Femur (tissue), 1 donor: ENCODE results near the gene IFITM1.
"Not testable (repeated sequence)": the region's sequence is repeated elsewhere in the genome, so short reads cannot be mapped to it uniquely, and the experiment has no call there.

ENCODE experiments used
- DNase-seq: peaks from one replicate; pipeline ENCODE4 v3.0.0-alpha.2; 2017

The IFITM1 gene

DNA sequence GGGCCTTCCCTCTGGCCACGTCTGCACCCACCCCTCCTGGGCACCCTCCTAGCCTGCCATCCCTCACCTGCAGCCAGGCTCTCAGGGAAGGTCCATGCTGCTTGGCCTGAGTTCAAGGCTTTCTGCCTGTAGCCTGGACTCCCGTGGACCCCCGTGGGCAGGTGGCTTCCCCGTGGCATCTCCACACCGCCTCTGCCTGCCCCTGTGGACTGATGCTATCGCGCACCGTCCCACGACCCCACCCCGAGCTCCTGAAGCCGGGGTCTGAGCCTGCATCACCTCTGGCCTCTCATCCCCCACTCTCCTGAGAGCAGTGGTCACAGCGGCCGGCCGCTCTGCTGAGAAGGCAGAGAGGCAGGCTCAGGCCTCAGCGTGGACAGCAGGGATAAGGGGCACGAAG lies 19.1 kb upstream of the IFITM1 start:
- no peak for DNase-seq

DNA sequence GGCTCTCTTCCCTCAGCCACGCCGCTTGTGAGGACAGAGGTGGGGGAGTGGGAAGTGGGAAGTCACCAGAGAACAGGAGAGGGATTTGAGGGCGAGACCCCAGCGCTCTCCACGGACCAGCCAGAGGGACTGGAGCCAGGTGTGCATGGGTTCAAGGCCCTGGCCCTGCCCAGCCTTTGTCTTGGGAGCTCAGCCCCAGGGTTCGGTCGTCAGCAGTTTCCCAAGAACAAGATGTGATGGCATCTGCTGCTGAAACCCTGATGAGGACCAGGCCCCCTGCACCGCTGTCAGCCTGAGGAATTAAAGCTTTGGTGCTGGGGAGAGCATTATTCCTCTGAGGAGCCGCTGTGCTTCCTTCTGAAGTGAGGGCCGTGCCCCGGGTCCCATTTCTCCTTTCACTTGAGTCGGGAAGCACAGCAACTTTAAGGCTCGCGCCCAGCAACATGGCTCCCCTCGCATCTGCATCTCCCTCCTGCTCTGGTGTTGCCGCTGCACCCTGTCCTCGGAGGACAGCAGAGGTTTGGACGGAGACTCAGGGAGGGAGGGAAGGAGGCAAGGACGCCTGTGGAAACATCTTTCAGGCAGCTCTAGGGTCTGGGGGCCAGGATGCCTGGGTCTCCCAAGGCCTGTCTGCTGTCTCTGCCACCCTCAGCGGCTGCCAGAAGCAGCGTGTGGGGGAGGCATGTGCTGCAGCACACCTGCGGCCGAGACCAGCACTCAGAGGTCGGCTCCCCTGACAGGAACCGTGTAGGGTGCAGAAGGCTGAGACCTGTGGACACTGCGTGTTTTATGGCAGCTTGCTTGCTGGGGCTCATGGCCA lies 18.3 kb upstream of the IFITM1 start:
- DNase-seq, result peak; percentile 13

DNA sequence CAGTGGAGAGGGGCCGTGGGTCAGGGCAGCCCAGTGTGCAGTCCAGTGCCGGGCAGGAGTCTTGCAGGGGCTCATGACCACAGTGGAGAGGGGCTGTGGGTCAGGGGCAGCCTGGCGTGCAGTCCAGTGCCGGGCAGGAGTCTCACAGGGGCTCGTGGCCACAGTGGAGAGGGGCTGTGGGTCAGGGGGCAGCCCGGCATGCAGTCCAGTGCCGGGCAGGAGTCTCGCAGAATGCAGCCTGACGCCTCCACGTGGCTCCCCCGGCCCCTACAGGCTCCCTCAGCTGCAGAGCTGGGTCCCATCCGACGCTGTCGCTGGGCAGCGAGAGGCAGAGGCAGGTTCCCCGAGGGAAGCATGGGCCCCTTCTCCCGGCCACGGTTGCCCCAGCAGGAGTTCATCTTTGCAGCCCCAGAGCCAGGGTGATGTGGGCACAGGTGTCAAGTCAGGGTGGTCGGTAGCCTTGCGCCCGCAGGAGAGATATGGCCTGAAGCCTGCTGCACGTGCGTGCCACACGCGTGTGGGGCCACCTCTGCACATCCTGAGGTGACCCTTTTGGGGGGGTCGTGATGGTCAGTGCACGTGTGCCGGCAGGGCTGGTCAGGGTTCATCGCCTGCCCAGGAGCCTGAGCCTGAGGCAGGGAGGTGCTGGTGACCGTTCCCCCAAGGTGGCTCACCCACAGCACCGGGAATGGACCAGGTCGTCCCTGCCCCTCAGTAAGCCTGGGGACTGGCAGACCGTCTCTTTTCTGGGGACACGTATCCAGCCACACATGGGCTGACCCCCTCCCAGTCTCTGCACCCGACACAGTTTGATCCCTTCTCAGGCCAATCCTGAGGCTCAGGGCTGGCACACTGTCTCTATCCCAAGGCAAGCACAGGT lies 17.4 kb upstream of the IFITM1 start:
- DNase-seq, result peak; percentile 28

GRCh38 chr11:297051-297585 lies 16.7 kb upstream of the IFITM1 start:
- no peak for DNase-seq

GRCh38 chr11:297586-298405 lies 16.0 kb upstream of the IFITM1 start:
- peak; percentile 61 for DNase-seq

DNA sequence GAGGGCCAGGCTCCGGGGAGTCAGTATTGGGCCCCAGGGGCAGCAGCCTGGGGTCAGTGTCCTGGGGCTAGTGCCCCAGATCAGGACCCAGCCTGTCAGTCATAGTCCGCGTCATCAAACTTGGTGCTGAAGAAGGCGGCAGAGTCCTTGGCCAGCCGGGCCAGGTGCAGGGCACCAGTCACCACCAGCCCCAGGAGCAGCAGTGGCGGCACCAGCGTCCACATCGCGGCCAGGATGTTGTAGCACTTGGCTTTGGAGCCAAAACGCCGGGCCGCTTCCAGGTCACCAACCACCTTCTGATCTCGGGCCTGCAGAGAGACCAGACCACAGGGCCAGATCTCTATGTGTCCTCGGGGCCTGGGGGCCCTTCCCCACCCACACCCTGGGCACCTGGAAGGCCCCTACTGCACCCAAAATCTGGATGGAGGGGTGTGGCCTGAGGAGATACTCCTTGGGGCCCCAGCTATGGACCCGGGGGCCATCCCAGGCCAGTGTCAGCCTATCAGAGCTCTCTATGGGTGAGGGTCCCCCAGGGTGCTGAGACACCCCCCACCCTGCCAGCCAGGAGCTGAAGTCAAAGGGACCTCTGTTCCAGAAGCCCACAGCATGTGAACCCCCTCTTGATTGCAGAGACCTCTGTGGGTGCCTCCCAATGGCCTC lies 15.3 kb upstream of the IFITM1 start:
- DNase-seq, result peak; percentile 28

DNA sequence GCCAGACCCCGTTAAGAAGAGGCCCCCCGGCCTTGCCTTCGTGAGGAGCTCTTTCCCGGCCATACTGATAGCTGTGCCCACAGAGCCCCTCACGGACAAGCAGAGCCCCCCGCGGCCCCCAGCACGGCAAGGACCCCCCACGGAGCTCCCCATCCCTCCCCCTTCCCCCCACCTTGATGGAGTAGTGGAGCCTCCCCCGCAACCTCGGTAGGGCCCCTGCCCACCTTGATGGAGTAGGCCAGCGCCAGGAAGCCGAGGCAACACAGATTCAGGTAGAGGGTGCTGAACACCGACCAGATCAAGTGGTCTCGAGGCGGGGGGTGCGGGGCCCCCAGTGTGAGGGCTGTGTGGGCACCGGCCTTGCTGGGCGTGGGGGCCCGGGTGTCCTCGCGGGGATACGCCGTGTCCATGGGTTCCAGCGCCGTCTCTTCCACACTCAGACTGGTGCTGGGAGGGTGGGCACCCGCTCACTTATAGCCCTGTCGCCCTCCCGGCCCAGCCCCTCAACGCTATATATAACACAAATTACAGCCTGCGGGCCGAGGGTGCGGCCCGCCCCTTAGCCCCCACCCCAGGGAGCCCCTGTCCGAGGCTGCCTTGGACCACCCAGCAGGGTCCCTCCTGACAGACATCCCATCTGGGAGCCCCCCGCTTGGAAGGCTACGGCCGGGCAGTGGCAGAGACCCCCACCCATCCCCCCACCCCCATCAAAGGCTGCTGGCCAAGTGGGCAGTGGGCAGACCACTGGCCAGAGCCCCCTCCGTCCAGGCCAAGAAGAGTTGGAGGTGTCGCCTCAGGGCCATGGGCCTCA lies 14.6 kb upstream of the IFITM1 start, which contains the start of gene IFITM5:
TSS of gene IFITM5 (minus strand) at position 446 of the 811 bp plus-strand sequence. CDS start at position 410, 36 bp downstream.
- DNase-seq, result peak; percentile 36

DNA sequence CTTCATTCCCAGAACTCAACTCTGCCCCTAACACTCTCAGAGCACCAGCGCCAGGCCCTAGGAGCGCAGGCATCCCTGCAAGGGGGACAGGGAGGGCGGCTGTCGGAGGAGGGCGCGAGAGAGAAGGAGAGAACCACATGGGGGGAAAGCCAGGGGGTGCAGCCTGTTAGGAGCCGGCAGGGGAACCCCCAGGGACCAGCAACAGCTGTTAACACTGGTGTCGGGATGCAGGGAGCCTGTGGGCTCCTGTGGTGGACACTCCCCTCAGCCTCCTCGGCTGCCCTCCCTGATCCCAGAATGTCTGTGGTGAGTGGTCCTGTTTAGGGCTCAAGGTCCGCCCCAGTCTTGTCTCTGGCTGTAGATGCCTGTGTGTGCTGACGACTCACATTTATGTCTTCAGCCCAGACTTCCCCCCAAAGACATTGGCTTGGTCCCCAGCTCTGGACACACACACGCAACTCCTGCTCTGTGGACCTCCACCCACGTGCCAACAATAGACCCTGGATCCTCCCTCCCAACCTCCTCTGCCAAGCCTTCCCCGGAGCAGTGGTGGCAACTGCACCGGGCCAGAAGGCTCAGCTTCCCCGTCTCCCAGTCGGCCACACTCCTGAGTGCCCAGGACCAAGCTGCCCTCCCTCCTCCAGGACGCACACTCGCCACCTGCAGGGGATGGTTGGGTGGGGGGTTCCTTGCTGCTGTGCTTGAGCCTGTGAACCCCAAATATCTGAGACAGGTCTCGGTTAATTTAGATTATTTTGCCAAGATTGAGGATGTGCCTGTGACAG lies 13.7 kb upstream of the IFITM1 start:
- DNase-seq, result peak; percentile 78

DNA sequence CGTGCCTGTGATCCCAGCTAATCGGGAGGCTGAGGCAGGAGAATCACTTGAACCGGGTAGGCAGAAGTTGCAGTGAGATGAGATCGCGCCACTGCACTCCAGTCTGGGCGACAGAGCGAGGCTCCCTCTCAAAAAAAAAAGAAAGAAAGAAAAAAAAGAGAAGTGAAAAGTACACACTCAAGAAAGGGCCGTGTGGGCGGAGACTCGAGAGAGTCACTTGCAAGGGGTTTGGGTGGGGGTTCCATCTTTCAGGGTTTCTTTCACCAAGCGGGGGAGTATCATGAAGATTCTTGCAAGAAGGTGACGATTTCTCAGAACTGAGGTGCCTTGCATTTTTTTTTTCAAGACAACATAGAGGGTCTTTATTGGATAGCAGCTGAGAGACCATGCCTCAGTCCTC lies 10.5 kb upstream of the IFITM1 start:
- no peak for DNase-seq

- DNase-seq, result no peak
Observed at GRCh38 chr11:304061-304506, 9.8 kb upstream of the IFITM1 start.

DNA sequence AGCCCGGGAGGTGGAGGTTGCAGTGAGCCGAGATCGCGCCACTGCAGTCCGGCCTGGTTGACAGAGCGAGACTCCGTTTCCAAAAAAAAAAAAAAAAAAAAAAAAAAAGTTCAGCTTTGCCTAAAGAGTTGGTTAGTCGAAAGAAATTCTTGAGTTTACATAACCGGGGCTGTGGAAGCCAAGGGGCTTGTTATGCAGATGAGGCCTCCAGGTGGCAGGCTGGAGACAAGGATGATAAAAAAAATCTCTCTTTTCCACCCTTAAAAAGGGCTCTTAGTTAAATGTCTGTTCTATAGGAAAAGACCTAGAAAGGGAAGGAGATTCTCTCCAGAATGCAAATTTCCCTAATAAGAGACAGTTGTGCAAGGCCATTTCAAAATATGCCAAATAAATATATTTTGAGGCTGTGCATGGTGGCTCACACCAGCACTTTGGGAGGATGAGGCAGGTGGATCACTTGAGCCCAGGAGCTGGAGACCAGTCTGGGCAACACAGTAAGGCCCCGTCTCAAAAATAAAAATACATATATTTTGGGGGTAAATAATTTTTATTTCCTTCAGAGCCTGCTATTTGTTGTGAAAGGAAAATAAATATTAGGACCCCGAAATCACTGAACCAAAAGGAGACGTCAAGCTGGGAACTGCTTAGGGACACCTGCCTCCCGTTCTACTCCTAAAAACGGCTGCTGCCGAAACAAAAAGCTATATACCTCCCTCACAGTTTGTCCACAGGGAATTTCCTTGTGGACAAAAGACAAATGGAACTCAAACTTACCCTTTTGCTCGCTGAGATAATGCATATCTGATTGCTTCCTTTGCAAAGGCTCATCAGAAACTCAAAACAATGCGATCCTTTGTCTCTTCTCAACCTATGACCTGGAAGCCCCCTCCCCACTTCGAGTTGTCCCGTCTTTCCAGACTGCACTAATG lies 8.7 kb upstream of the IFITM1 start:
- DNase-seq, result peak; percentile 80

GRCh38 chr11:305844-306211 lies 8.0 kb upstream of the IFITM1 start:
- DNase-seq, result no peak

GRCh38 chr11:306645-307371 lies 7.0 kb upstream of the IFITM1 start:
- no peak for DNase-seq

- DNase-seq, result peak; percentile 80
Observed at GRCh38 chr11:307766-308708, 5.8 kb upstream of the IFITM1 start, which contains the start of gene IFITM2. TSS of gene IFITM2 (plus strand) at chr11:307816. CDS start at chr11:308193, 377 bp downstream.

DNA sequence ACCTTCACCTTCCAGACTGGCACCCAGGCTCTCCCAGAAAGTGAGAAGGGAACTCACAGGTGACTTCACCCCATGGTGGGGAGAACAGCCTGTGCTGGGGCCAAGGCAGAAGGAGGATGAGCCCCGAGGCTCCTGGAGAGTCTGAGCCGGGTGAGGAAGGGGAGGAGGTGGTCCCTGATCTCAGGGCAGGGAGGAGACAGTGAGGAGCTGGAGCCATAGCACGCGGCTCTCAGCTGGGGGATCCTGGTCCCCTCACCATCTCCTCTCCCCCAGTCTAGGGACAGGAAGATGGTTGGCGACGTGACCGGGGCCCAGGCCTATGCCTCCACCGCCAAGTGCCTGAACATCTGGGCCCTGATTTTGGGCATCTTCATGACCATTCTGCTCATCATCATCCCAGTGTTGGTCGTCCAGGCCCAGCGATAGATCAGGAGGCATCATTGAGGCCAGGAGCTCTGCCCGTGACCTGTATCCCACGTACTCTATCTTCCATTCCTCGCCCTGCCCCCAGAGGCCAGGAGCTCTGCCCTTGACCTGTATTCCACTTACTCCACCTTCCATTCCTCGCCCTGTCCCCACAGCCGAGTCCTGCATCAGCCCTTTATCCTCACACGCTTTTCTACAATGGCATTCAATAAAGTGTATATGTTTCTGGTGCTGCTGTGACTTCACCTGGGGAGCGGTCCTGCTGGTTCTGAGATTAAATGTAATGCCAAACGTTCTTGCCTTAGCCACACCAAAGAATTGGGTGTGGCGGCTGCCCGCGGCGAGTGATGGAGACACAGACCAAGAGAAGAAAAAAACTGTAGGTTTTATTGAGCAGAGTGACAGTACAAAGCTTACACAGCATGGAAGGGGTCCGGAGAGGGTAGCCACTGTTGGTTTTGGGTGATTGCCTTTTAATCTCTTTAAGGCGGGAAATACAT lies 4.8 kb upstream of the IFITM1 start:
- not testable (repeated sequence) for DNase-seq
